ENCODE results near the gene SPTY2D1. TPM values are rescaled to one million over a fixed set of nuclear protein-coding genes. Genes with fewer than 3 reads are reported as not detected.

Gene SPTY2D1
- polyA plus RNA-seq, 3 donors: 21.7 to 24.5 (median 22.8) TPM

GRCh38 chr11:18575361-18575760 lies 58.8 kb downstream of the SPTY2D1 start:
- DNase-seq: no peak

GRCh38 chr11:18567081-18567480 lies 67.1 kb downstream of the SPTY2D1 start:
- no peak for DNase-seq

- DNase-seq: no peak
These were observed 67.7 kb downstream of the SPTY2D1 start for GRCh38 chr11:18566406-18566805.

GRCh38 chr11:18564149-18564548 lies 70.0 kb downstream of the SPTY2D1 start:
- DNase-seq: no peak

- DNase-seq: no peak
These were observed 70.9 kb downstream of the SPTY2D1 start for GRCh38 chr11:18563090-18563730.

Other genes with a start within 250 kb of the SPTY2D1 start
- 100 to 1,000 TPM; 298 to 317 (median 306) TPM for gene LDHA, start 239.8 kb downstream of the SPTY2D1 start, polyA plus RNA-seq (ENCODE audit: insufficient read length in 3 of 3)
- gene LDHC, start 222.0 kb downstream of the SPTY2D1 start, polyA plus RNA-seq (ENCODE audit: insufficient read length in 3 of 3): 1 to 10 TPM in 2 of 3 donors, under 1 TPM in 1; 0.13 to 2.2 (median 1.9) TPM
- 1 to 10 TPM in 2 of 3 donors, under 1 TPM in 1; 0.67 to 1.5 (median 1.5) TPM for gene LDHAL6A, start 178.5 kb downstream of the SPTY2D1 start, polyA plus RNA-seq (ENCODE audit: insufficient read length in 3 of 3)
- 100 to 1,000 TPM; 138 to 179 (median 162) TPM for gene TSG101, start 107.4 kb downstream of the SPTY2D1 start, polyA plus RNA-seq (ENCODE audit: insufficient read length in 3 of 3)
- gene UEVLD, start 45.6 kb downstream of the SPTY2D1 start, polyA plus RNA-seq (ENCODE audit: insufficient read length in 3 of 3): 10 to 100 TPM; 15.0 to 25.9 (median 17.9) TPM
- gene MISFA, start 34.6 kb downstream of the SPTY2D1 start, polyA plus RNA-seq (ENCODE audit: insufficient read length in 3 of 3): 10 to 100 TPM in 2 of 3 donors, 1 to 10 TPM in 1; 5.7 to 17.3 (median 15.4) TPM
- 1 to 10 TPM; 8.6 to 9.6 (median 8.8) TPM for gene TMEM86A, start 64.4 kb upstream of the SPTY2D1 start, polyA plus RNA-seq (ENCODE audit: insufficient read length in 3 of 3)
- gene IGSF22, start 91.8 kb upstream of the SPTY2D1 start, polyA plus RNA-seq (ENCODE audit: insufficient read length in 3 of 3): 1 to 10 TPM; 2.4 to 3.4 (median 3.1) TPM
- gene PTPN5, start 157.5 kb upstream of the SPTY2D1 start, polyA plus RNA-seq (ENCODE audit: insufficient read length in 3 of 3): 1 to 10 TPM in 1 of 3 donors, under 1 TPM in 2; 0.46 to 1.3 (median 0.58) TPM